A549 (cell line): Measurements from ENCODE around the gene OCA2. TPM values are rescaled to one million over a fixed set of nuclear protein-coding genes. Genes with fewer than 3 reads are reported as not detected.

Experiments
- ATAC-seq, 2 experiments: fragments of 200-7000 bp in 1 of 2; fragments of >200 bp in 1 of 2; cut with Nextera tagmentation in 1 of 2; cut with Tn5 transposase in 1 of 2; 3 replicates each; pipeline versions ENCODE4 v1.8.0 to v1.9.1; 2018 to 2020; ENCODE audit warnings: mild to moderate bottlenecking in 1 of 2, moderate library complexity in 1 of 2
- CTCF ChIA-PET: fragments of 300-600 bp; sonication (Branson Sonifier 250); formaldehyde crosslinking; extraction: SDS; loops from one replicate; lab custom pipeline; 2021; ENCODE audit warnings: antibody characterized with exemption, inconsistent platforms; lab: Yijun Ruan, JAX
- POLR2A ChIA-PET: fragments of 350-600 bp; formaldehyde crosslinking; extraction: SDS; loops from one replicate; lab custom pipeline; 2021; ENCODE audit warnings: antibody characterized with exemption, inconsistent platforms; lab: Yijun Ruan, JAX
- DNase-seq, 2 experiments: peaks; one replicate each; pipeline versions ENCODE4 v3.0.0 to v3.0.0-alpha.2; 2011 to 2016; ENCODE audit warnings: low read depth in 1 of 2, low spot score in 1 of 2
- FAIRE-seq: peaks from 2 replicates; lab custom pipeline; 2011; peaks lifted over from hg19 to GRCh38; lab: Jason Lieb, UNC
- H3K27ac ChIP-seq, 2 experiments: fragments of >200 bp; sonication (Bioruptor Twin); formaldehyde crosslinking; 3 replicates each; pipeline ENCODE4 v1.5.1; 2016 to 2017
- H3K4me1 ChIP-seq: fragments of >200 bp; sonication (Bioruptor Twin); formaldehyde crosslinking; 3 replicates; pipeline ENCODE4 v1.6.1; 2016
- H3K4me2 ChIP-seq: fragments of >200 bp; sonication (Bioruptor Twin); formaldehyde crosslinking; 3 replicates; pipeline ENCODE4 v1.6.1; 2016
- H3K4me3 ChIP-seq: fragments of >200 bp; sonication (Bioruptor Twin); formaldehyde crosslinking; 3 replicates; pipeline ENCODE4 v1.5.1; 2016
- H3K9me3 ChIP-seq: fragments of >200 bp; sonication (Bioruptor Twin); formaldehyde crosslinking; 3 replicates; pipeline ENCODE4 v1.6.1; 2016
- CHD4 ChIP-seq: fragments of 200-600 bp; sonication (generic); IDR thresholded peaks from 2 replicates; pipeline ENCODE4 v1.6.1; 2016; ENCODE audit warnings: antibody characterized with exemption, mild to moderate bottlenecking, borderline replicate concordance
- EHMT2 ChIP-seq: fragments of 200-600 bp; sonication (generic); IDR thresholded peaks from 2 replicates; pipeline ENCODE4 v1.6.1; 2016; ENCODE audit warnings: antibody characterized with exemption, low read depth, mild to moderate bottlenecking, moderate library complexity
- EP300 ChIP-seq, 2 experiments: fragments of >200 bp; sonication (Bioruptor Twin); formaldehyde crosslinking; IDR thresholded peaks; 2 replicates in 1 of 2; 3 replicates in 1 of 2; pipeline ENCODE4 v1.6.1; 2016 to 2017
- FOSL2 ChIP-seq, 2 experiments: fragments of 450-650 bp in 1 of 2; fragments of >200 bp in 1 of 2; sonication (Bioruptor Twin) in 1 of 2; formaldehyde crosslinking; IDR thresholded peaks; 2 replicates each; pipeline versions ENCODE4 v1.5.0 to v1.6.1; 2016 to 2020; ENCODE audit warnings: mild to moderate bottlenecking in 1 of 2, moderate library complexity in 1 of 2
- GATA3 ChIP-seq: IDR thresholded peaks from 2 replicates; pipeline ENCODE4 v1.6.1; 2012; ENCODE audit warnings: borderline replicate concordance
- HOXA7 ChIP-seq: fragments of 250-450 bp; sonication (Bioruptor Pico); IDR thresholded peaks from 2 replicates; pipeline ENCODE4 v1.5.0; 2020; ENCODE audit warnings: mild to moderate bottlenecking, moderate library complexity
- HOXB5 ChIP-seq: fragments of 250-450 bp; sonication (Bioruptor Pico); IDR thresholded peaks from 2 replicates; pipeline ENCODE4 v1.5.0; 2020; ENCODE audit warnings: mild to moderate bottlenecking, moderate library complexity
- JUNB ChIP-seq: fragments of >200 bp; sonication (Bioruptor Twin); formaldehyde crosslinking; IDR thresholded peaks from 2 replicates; pipeline ENCODE4 v1.6.1; 2016
- KDM1A ChIP-seq: fragments of 200-600 bp; sonication (generic); IDR thresholded peaks from 2 replicates; pipeline ENCODE4 v1.6.1; 2016; ENCODE audit warnings: low read depth, mild to moderate bottlenecking
- MAFK ChIP-seq: fragments of 450-650 bp; IDR thresholded peaks from 2 replicates; pipeline ENCODE4 v1.6.1; 2014; ENCODE audit not compliant: partially characterized antibody
- NR3C1 ChIP-seq: fragments of >200 bp; sonication (Bioruptor Twin); formaldehyde crosslinking; IDR thresholded peaks from 3 replicates; pipeline ENCODE4 v1.6.1; 2017
- RAD21 ChIP-seq, 2 experiments: fragments of >200 bp in 1 of 2; sonication (Bioruptor Twin) in 1 of 2; formaldehyde crosslinking in 1 of 2; IDR thresholded peaks in 1 of 2; conservative IDR thresholded peaks in 1 of 2; 2 replicates in 1 of 2; 3 replicates in 1 of 2; pipeline ENCODE4 v1.6.1; 2012 to 2018; ENCODE audit warnings: inconsistent platforms in 1 of 2
- RFX5 ChIP-seq: fragments of 450-650 bp; IDR thresholded peaks from 2 replicates; pipeline ENCODE4 v1.7.1; 2014; ENCODE audit warnings: antibody characterized with exemption, mild to moderate bottlenecking, moderate library complexity
- TFCP2L1 ChIP-seq: fragments of 250-450 bp; sonication (Bioruptor Pico); IDR thresholded peaks from 2 replicates; pipeline ENCODE4 v1.5.0; 2021; ENCODE audit warnings: mild to moderate bottlenecking
- TP53 ChIP-seq: fragments of 250-450 bp; sonication (Bioruptor Pico); IDR thresholded peaks from 2 replicates; pipeline ENCODE4 v1.5.0; 2021; ENCODE audit warnings: mild to moderate bottlenecking, moderate library complexity
- ZC3H11A ChIP-seq: fragments of 450-650 bp; IDR thresholded peaks from 2 replicates; pipeline ENCODE4 v1.6.1; 2014; ENCODE audit warnings: antibody characterized with exemption, mild to moderate bottlenecking
- ZSCAN20 ChIP-seq: fragments of 250-450 bp; sonication (Bioruptor Pico); IDR thresholded peaks from 2 replicates; pipeline ENCODE4 v1.8.0; 2022; ENCODE audit warnings: mild to moderate bottlenecking, moderate library complexity
- WGBS: methylation state at CpG from one replicate; pipeline ENCODE4 v1.1.6; 2017; ENCODE audit errors: missing lambda C conversion rate; 5-methylcytosine and 5-hydroxymethylcytosine counted together
- polyA plus RNA-seq, 4 experiments: library from polyadenylated mRNA; depleted of rRNA in 3 of 4; stranded (reverse); fragments of >200 nt; fragmentation: RNase III in 1 of 4; extraction: RNeasy Plus Mini Kit Qiagen cat#74134 plus additional on column Dnase treatment in 1 of 4; gene quantifications; 2 replicates in 3 of 4; 3 replicates in 1 of 4; pipeline ENCODE4 v1.2.3, GENCODE V29; 2011 to 2017
- TF ChIP-seq, protein P1 (sequence below): fragments of 150-350 bp; IDR thresholded peaks from 2 replicates; pipeline ENCODE4 v1.6.1; 2014; ENCODE audit warnings: low read depth, mild to moderate bottlenecking, low read length
- TF ChIP-seq, protein P2 (sequence below): fragments of 450-650 bp; IDR thresholded peaks from 2 replicates; pipeline ENCODE4 v1.6.1; 2014; ENCODE audit warnings: antibody characterized with exemption

OCA2 gene
- polyA plus RNA-seq, 2 of the 4 experiments (the other 2 are of a cell fraction), result 0.17 to 0.25 TPM

DNA sequence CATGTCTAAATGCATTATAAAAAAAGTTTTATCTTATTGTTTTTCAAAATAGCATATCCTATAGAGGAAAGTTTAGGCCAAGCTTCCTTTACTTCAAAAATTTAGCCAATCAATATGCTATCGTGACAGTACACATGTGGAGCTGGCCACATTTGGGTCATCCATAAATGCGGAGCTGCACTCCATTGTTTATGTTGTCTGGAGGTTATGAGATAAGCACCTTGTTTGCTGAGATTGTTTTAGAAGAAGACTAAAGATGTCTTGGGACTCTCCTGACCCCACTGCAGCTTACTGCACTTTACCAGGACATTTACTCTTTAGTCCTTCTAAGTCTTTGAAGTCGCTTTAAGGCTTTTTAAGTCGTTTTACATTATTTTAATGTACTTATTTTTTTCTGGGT is 265.9 kb downstream of the OCA2 start (continued):
- TF ChIP-seq, protein P1, sequence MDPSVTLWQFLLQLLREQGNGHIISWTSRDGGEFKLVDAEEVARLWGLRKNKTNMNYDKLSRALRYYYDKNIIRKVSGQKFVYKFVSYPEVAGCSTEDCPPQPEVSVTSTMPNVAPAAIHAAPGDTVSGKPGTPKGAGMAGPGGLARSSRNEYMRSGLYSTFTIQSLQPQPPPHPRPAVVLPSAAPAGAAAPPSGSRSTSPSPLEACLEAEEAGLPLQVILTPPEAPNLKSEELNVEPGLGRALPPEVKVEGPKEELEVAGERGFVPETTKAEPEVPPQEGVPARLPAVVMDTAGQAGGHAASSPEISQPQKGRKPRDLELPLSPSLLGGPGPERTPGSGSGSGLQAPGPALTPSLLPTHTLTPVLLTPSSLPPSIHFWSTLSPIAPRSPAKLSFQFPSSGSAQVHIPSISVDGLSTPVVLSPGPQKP, result no peak
- no peak for TF ChIP-seq FOSL2 (IDR thresholded peaks at IDR 0.05)
- no peak for TF ChIP-seq FOSL2 (CRISPR knock-in tag; IDR thresholded peaks at IDR 0.05)
- TF ChIP-seq TP53 (CRISPR knock-in tag), result no peak
- TF ChIP-seq GATA3, result no peak
- TF ChIP-seq NR3C1, result no peak
- TF ChIP-seq EP300 (IDR thresholded peaks at IDR 0.05), result no peak
- TF ChIP-seq, all 56 proteins: peak for 0

DNA sequence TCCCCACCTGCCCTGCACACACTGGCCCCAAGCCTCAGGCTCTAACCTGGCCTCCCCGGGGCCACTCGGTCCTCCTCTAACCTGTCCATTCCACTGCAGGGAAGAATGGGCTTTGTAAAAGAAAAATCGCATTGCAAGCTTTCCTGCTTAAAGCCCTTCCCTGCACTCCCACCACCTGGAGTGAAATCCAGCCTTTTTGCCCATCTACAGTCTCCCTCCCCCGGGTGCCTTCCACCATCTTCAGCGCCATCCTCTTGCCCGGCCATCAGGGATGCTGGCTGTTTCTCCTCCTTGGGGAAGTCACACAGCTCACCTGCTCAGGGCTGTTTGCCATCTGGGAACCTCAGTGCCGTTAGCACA is 266.9 kb downstream of the OCA2 start:
- no peak for DNase-seq
- no peak overlapping the region for H3K4me2 ChIP-seq
- no peaks in the 10 kb centered on the region for H3K4me1 ChIP-seq
- WGBS, result 25% methylated on average over 7 of the region's 7 CpGs
- no peak for TF ChIP-seq ZC3H11A
- no peak for TF ChIP-seq EHMT2
- no peak for TF ChIP-seq RAD21 (conservative IDR thresholded peaks at IDR 0.05 in 1 of 2, IDR thresholded peaks at IDR 0.05 in 1 of 2)
- TF ChIP-seq, protein P2, sequence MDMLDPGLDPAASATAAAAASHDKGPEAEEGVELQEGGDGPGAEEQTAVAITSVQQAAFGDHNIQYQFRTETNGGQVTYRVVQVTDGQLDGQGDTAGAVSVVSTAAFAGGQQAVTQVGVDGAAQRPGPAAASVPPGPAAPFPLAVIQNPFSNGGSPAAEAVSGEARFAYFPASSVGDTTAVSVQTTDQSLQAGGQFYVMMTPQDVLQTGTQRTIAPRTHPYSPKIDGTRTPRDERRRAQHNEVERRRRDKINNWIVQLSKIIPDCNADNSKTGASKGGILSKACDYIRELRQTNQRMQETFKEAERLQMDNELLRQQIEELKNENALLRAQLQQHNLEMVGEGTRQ, result no peak
- no peak for TF ChIP-seq TFCP2L1
- no peak for TF ChIP-seq RFX5
- TF ChIP-seq JUNB, result no peak
- TF ChIP-seq, all 56 proteins: peak for 0
- ATAC-seq (no peak), FAIRE-seq (no peak)
- ChIA-PET POLR2A (no interaction called here), CTCF (interaction anchor here (0.8 kb wide), 1 partner anchor 11 kb away, joined by 5 read pairs; no protein-coding TSS in a partner anchor)
- Histone ChIP-seq H3K27ac (no peak overlapping the region), H3K9me3 (no peaks in the 10 kb centered on the region), H3K4me3 (no peak overlapping the region)

DNA sequence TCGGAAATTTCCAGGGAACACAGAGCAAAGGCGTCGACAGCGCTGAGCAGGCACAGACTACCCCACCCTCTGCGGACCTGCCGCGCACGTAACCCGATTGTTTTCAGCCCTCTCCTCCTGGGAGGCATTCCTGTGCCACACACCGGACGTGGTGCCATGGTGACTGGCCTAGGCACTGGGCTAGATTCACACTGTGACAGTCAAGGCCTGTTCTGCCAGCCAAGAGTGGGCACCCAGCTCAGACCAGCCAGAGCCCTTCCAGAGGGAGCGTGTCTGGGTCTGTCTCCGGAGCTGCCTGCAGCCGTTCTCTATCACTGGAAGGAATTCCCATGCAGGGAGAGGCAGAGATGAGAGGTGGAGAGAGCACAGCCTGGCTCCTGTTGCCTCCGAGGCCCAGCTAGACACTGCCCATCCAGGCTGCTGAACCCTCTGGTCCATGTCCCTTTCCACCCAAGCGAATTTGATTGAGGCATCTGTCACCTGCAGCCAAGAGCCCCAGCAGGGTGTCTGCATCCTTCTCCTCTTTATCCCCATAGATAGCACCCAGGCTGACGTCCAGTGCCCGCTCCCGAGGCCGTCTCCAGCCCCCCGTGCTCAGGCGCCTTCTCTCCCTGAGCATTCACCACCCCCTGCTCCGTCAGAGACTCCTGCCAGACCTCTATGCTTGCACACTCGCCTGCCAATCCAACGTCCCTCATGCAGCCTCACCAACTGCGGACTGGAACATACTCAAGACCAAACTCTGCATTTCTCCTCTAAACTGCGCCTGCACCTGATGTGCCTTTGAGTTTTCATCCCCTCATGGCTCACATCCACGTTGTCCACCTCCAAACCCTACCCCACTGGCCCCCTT is 267.5 kb downstream of the OCA2 start:
- WGBS, result 42% methylated on average over 28 of the region's 28 CpGs
- no peak overlapping the region for H3K27ac ChIP-seq
- FAIRE-seq, result no peak
- DNase-seq, result no peak
- H3K9me3 ChIP-seq, result no peaks in the 10 kb centered on the region
- CTCF ChIA-PET, result interaction anchor here (1.0 to 1.1 kb wide), 2 partner anchors 11 to 16 kb away, joined by 3 to 4 read pairs; no protein-coding TSS in a partner anchor
- no peak for TF ChIP-seq MAFK
- TF ChIP-seq KDM1A, result no peak
- no peak for TF ChIP-seq CHD4
- TF ChIP-seq ZSCAN20 (CRISPR knock-in tag), result no peak
- TF ChIP-seq, protein P2, result no peak
- no peak for TF ChIP-seq HOXB5 (CRISPR knock-in tag)
- TF ChIP-seq HOXA7 (CRISPR knock-in tag), result no peak
- TF ChIP-seq, all 56 proteins: peak for 0
- POLR2A ChIA-PET, result no interaction called here
- H3K4me3 ChIP-seq, result no peak overlapping the region
- no peaks in the 10 kb centered on the region for H3K4me1 ChIP-seq
- no peak overlapping the region for H3K4me2 ChIP-seq
- ATAC-seq, result peak in 1 of 2 experiments; percentile 21; a peak in 2 of 6 replicates
